Pancreas (tissue), 10 donors: ENCODE results near the gene TCF3. TPM values are rescaled to one million over a fixed set of nuclear protein-coding genes. Genes with fewer than 3 reads are reported as not detected.
A peak's percentile ranks its signal among the peaks of the same experiment; 100 is the strongest.

ENCODE experiments used
- ATAC-seq, 4 donors: fragments of 200-7000 bp; cut with Tn5 transposase; one replicate each; pipeline versions ENCODE4 v1.8.0 to v1.9.1; 2020; ENCODE audit warnings: mild to moderate bottlenecking in 4 of 4, moderate library complexity in 4 of 4
- DNase-seq, 6 donors: peaks; one replicate each; pipeline ENCODE4 v3.0.0-alpha.2; 2020
- FAIRE-seq: peaks from 2 replicates; lab custom pipeline; 2012; peaks lifted over from hg19 to GRCh38; lab: Jason Lieb, UNC
- H3K27ac ChIP-seq, 4 donors: fragments of 200-600 bp; sonication (generic); 1 replicate in 3 of 4; 2 replicates in 1 of 4; pipeline versions ENCODE4 v1.5.0 to v1.8.0; 2020
- H3K27me3 ChIP-seq, 4 donors: fragments of 200-600 bp; one replicate each; pipeline ENCODE4 v1.8.0; 2021
- H3K36me3 ChIP-seq, 3 donors: fragments of 200-600 bp; sonication (generic) in 1 of 3; one replicate each; pipeline versions ENCODE4 v1.5.0 to v1.8.0; 2020 to 2021
- H3K4me1 ChIP-seq, 3 donors: fragments of 200-600 bp; one replicate each; pipeline ENCODE4 v1.8.0; 2021
- H3K4me3 ChIP-seq, 4 donors: fragments of 200-600 bp; sonication (generic) in 2 of 4; one replicate each; pipeline versions ENCODE4 v1.5.0 to v1.8.0; 2020 to 2021
- H3K9me3 ChIP-seq, 4 donors: fragments of 200-600 bp; one replicate each; pipeline ENCODE4 v1.8.0; 2021
- WGBS, 2 donors: extraction: QIAGEN DNeasy Blood & Tissue Kit; methylation state at CpG; one replicate each; pipeline ENCODE4 v1.1.7; 2013; 5-methylcytosine and 5-hydroxymethylcytosine counted together
- intact Hi-C, 3 donors: fragments of 100-400 bp; cut with DNase I; formaldehyde crosslinking; loops; one replicate each; pipeline versions ENCODE4 v1.11.1 to v1.14.2; 2022
- polyA plus RNA-seq, 2 donors: library from polyadenylated mRNA; stranded (reverse); fragments of 200-250 nt; gene quantifications; one replicate each; pipeline ENCODE4 v1.2.3, GENCODE V29; 2013
- total RNA-seq, 6 donors: library from RNA; stranded (reverse); fragmentation: NEBNext Ultra II Directional in 4 of 6; extraction: Animal tissue kit (Norgen Biotek cat#: 25700) in 4 of 6; gene quantifications; one replicate each; pipeline versions ENCODE4 v1.2.1 to v1.2.4, GENCODE V29; 2021 to 2023
- TF ChIP-seq, protein P1 (sequence below), 4 donors: fragments of 200-600 bp; sonication (generic) in 3 of 4; IDR thresholded peaks; one replicate each; pipeline versions ENCODE4 v1.5.0 to v1.8.0; 2021; ENCODE audit warnings: antibody characterized with exemption in 4 of 4
- donor health status: healthy with polysubstance abuse.
- donor health status: DM: no; HTN: no; CAD: no; lungs with moderate emphysema.
- donor health status: DM: no; HTN: no; CAD: no.
- donor health status: control.
- donor health status: control.
- donor health status: Bipolar disorder and iron deficiency.
- donor health status: DM: yes; HTN: yes; CAD: no.
- donor health status: DM: no; HTN: no; CAD: no.
- donor health status: DM: no; HTN: no; CAD: no.
- donor health status: DM: yes; HTN: yes; CAD: no.

The TCF3 gene
- total and polyA plus RNA-seq, 8 donors: 19.8 to 41.9 (median 26.7) TPM

DNA sequence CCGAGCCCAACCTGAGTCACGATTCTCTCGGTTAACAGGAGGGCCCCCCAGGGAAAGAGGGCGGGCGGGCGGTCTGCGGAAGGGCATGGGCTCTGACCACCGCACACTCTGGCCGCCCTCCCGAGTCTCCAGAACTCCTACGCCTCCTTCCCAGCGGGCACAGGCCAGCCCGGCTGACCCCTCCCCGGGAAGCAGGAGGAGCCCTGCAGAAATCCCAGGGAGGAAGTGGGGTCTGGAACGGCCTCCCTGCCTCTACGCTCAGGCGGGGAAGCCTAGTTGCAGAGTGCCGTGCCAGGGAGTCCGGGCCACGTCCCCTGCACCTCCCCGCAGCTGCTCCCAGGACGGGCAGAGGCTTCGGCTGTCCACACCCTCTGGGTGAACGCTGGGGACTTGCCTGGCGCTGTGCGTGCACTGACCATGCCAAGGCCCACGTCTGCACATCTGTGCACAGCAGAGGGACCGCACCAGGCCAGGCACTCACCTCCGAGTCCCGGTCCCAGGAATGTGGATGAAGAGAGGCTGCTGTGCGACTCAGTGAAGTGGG lies 20.8 kb downstream of the TCF3 start:
- 94 to 95% methylated on average over 30 to 31 of the region's 31 CpGs for WGBS, 2 donors
- Histone ChIP-seq H3K9me3 (no peaks in the 10 kb centered on the region), H3K4me1 (no peaks in the 10 kb centered on the region), H3K27ac (no peak overlapping the region), H3K27me3 (no peaks in the 10 kb centered on the region), H3K36me3 (no peaks in the 10 kb centered on the region), H3K4me3 (no peak overlapping the region)
- FAIRE-seq: no peak
- peak in 2 of 6 donors; percentile 17 to 62 for DNase-seq
- intact Hi-C loops: no loop called here
- TF ChIP-seq, protein P1, sequence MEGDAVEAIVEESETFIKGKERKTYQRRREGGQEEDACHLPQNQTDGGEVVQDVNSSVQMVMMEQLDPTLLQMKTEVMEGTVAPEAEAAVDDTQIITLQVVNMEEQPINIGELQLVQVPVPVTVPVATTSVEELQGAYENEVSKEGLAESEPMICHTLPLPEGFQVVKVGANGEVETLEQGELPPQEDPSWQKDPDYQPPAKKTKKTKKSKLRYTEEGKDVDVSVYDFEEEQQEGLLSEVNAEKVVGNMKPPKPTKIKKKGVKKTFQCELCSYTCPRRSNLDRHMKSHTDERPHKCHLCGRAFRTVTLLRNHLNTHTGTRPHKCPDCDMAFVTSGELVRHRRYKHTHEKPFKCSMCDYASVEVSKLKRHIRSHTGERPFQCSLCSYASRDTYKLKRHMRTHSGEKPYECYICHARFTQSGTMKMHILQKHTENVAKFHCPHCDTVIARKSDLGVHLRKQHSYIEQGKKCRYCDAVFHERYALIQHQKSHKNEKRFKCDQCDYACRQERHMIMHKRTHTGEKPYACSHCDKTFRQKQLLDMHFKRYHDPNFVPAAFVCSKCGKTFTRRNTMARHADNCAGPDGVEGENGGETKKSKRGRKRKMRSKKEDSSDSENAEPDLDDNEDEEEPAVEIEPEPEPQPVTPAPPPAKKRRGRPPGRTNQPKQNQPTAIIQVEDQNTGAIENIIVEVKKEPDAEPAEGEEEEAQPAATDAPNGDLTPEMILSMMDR (IDR thresholded peaks at IDR 0.05): no peak
- ATAC-seq: no peak

DNA sequence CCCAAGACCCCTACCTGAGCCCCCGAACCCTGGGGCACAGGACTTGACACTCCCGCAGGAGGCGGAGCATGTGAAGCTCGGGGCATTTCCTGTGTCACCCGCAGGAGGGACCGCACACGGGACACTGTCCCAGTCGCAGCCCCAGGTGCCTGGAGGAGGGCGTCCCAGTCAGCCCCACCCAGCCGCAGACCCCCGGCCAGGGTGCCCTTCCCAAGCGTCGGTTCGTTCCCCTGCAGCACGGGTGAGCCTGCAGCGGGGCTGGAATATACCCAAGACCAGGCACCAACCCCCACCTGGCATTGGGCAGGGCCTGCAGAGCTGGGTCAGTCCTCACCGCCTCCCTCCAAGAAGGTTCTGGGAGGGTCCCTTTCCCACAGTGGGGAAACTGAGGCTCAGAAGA lies 21.6 kb downstream of the TCF3 start:
- Histone ChIP-seq H3K36me3 (no peaks in the 10 kb centered on the region), H3K27ac (no peak overlapping the region), H3K4me3 (no peak overlapping the region), H3K4me1 (no peaks in the 10 kb centered on the region), H3K9me3 (no peaks in the 10 kb centered on the region), H3K27me3 (no peaks in the 10 kb centered on the region)
- TF ChIP-seq, protein P1 (IDR thresholded peaks at IDR 0.05): no peak
- 92 to 94% methylated on average over 17 of the region's 17 CpGs for WGBS, 2 donors
- FAIRE-seq: no peak
- peak in 2 of 6 donors; percentile 21 to 69 for DNase-seq
- intact Hi-C loops: no loop called here
- ATAC-seq: no peak

DNA sequence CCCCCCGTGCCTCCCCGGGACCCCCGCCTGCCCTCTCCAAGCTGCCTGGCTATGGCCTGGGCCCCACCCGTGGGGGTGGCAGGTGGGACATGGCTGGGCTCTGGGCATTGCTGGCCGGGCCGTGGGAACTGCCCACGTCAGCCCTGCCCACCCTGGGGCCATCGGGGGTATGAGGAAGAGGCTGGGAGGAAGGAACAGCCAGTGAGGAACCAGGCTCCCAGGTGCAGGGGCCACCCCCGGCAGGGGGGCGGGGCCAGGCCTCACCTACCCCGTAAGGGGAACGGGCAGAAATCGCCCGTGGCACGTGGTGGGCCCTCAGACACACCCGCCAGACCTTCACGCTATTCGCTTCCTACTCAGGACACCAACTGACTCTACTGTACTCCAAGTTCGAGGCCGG lies 22.4 kb downstream of the TCF3 start:
- 93 to 95% methylated on average over 20 of the region's 20 CpGs for WGBS, 2 donors
- ATAC-seq (no peak), DNase-seq (peak in 2 of 6 donors; percentile 27 to 54), FAIRE-seq (no peak)
- no peaks in the 10 kb centered on the region for H3K36me3 ChIP-seq
- H3K4me3 ChIP-seq: no peak overlapping the region
- no peak overlapping the region for H3K27ac ChIP-seq
- TF ChIP-seq, protein P1 (IDR thresholded peaks at IDR 0.05): no peak
- no peaks in the 10 kb centered on the region for H3K27me3 ChIP-seq
- no peaks in the 10 kb centered on the region for H3K9me3 ChIP-seq
- H3K4me1 ChIP-seq: no peaks in the 10 kb centered on the region
- intact Hi-C loops: no loop called here

DNA sequence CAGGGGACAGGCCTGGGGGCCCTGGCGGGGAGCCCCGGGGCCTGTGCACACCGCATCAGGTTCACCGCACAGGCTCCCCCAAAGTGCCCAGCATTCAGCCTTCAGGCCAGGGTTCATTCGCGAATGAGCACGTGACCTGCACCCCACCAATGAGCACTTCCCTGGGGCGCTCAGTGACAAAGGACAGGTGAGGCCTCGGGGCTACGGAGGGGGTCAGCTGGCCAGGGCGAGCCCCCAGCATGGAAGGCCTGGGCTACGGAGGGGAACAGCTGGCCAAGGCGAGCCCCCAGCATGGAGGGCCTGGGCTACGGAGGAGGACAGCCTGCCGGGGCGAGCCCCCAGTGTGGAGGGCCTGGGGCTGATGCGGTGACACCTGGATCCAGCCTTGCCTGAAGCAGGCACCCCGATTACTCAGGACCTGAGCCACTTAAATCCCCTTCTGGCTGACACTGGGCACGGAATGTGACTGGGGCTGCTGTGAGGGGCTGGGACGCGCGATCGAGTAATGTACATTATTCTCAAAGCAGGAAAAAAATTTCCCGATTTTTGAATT lies 23.1 kb downstream of the TCF3 start:
- Histone ChIP-seq H3K27ac (no peak overlapping the region), H3K36me3 (no peaks in the 10 kb centered on the region), H3K4me1 (no peaks in the 10 kb centered on the region), H3K9me3 (no peaks in the 10 kb centered on the region), H3K4me3 (no peak overlapping the region), H3K27me3 (no peaks in the 10 kb centered on the region)
- FAIRE-seq: no peak
- peak in 2 of 6 donors; percentile 14 to 62 for DNase-seq
- TF ChIP-seq, protein P1 (IDR thresholded peaks at IDR 0.05): no peak
- no peak for ATAC-seq
- WGBS, 2 donors: 97 to 99% methylated on average over 24 of the region's 24 CpGs
- intact Hi-C loops: no loop called here

DNA sequence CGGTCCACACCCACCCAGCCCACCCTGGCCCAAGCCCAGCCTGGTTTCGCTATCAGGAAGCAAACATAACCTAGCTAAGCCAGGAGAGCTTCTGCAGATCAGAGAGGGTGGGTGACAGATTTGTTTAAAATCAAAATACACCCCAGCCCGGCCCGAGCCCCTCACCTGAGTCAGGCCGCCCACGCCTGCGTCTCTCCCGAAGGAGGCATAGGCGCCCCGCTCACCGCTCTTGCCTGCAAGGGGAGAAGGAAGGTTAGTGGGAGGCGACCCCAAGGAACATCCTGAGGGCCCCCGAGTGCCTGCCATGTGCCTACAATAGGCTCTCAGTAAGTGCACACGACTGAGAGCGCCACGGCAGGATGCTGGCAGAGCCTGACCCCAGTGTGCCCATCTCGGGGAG lies 25.2 kb downstream of the TCF3 start:
- Histone ChIP-seq H3K36me3 (no peaks in the 10 kb centered on the region), H3K9me3 (no peaks in the 10 kb centered on the region), H3K4me3 (no peak overlapping the region), H3K27me3 (no peaks in the 10 kb centered on the region), H3K27ac (no peak overlapping the region), H3K4me1 (no peaks in the 10 kb centered on the region)
- intact Hi-C loops: no loop called here
- TF ChIP-seq, protein P1 (IDR thresholded peaks at IDR 0.05): no peak
- FAIRE-seq (no peak), ATAC-seq (no peak), DNase-seq (peak in 2 of 6 donors; percentile 18 to 61)
- WGBS, 2 donors: 95% methylated on average over 17 of the region's 17 CpGs
